Measurements from ENCODE around the gene OLFM4.

OLFM4 gene

DNA sequence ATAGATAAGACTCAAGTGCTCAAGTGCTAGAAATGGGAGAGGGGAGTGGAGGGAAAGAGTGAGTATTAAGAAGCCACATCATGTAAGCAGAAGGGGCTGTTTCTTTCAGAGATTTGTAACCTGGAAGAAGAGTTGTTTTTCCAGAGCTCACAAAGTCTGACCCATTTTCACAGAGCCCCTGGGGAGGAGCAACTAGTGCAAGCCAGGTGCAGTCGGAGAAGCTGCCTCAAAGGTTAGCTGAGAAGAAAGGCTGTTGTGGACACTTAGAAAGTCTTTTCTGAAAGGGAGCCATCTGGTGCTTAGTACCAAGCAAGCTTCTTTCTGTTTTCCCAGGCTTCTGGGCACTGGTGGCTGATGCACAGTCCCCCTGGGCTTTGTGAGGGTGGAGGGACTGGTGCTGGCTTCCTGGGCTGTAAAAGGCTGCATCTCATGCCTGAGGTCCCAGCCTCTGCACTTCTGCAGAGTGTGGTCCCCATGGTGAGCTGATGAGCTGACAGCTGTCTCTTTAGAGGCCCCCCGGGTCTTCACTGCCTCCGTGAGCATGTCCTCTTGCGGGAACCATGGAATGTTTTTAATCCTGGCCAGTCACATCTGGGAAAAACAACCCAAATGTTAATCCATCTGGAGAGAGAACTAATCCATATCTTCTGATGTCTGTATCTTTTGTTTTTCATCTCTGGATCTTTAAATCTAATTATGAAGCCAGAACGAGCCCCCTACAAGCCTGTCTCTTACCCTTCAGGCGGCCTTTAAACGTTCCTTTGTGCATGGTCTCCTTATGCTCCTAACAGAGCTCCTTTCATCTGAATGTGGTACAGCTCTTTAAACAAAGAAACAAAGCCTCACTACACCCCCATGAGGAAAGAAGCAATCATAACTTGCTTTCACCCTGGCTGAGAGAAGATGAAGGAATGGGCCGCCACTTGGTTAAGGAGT, 40.2 kb downstream of the OLFM4 start:
- DNase-seq (ENCODE audit: low read depth) = no peak

DNA sequence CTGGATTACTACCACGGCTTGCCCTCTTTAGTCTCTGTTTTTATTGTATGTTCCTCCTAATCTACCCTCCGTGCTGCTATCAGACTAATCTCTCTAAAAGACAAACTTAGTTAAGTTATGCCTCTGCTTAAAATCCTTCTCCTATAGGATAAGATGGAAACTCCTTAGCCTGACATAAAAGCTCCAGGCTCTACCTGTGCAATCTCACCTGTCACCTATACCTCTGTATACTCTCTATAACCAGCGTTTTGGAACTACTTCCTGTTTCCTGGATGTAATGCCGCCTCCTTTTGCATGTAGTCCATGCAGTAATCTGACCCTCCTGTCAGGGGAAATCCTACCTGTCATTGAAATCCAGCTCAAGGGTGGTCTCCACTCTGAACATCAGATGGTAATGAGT, 41.2 kb downstream of the OLFM4 start:
- DNase-seq (ENCODE audit: low read depth) = no peak

DNA sequence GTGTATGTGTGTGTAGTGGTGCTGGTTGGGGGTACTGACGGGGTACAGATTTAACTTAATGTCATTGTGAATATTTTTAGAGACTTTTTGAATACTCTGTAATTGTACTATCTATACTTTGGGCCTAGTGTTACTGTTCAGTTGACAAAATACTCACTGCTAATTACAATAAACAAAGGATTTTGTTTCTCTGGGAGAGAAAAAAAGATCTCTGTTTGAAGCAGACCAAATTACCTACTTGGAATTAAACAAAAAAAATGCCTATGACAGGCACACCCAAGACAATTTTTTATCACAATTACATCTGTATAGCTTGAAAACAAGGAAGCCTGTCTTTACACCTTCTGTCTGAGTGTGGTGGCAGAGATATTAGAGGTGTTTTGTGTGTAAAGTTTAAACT, 45.1 kb downstream of the OLFM4 start:
- DNase-seq (ENCODE audit: low read depth) = no peak

DNA sequence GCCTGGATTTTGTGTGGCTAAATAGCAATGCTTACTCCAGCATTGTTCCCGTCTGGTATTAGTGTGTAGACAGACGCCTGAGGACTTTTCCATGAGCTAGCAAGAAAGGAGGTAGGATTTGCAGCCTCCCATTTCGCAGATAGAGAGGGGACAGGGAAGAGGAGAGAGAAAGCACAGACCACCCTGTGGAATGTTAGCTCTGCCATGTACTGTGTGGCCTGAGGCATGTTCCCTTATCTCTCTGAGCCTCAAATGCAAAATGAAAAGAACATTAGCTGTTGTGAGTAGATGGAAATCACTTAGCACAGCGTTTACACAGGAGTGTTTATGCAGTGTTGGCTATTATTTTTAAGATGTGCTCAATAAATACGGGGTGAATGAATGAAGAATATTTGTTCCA, 45.5 kb downstream of the OLFM4 start:
- no peak for DNase-seq (ENCODE audit: low read depth)

DNA sequence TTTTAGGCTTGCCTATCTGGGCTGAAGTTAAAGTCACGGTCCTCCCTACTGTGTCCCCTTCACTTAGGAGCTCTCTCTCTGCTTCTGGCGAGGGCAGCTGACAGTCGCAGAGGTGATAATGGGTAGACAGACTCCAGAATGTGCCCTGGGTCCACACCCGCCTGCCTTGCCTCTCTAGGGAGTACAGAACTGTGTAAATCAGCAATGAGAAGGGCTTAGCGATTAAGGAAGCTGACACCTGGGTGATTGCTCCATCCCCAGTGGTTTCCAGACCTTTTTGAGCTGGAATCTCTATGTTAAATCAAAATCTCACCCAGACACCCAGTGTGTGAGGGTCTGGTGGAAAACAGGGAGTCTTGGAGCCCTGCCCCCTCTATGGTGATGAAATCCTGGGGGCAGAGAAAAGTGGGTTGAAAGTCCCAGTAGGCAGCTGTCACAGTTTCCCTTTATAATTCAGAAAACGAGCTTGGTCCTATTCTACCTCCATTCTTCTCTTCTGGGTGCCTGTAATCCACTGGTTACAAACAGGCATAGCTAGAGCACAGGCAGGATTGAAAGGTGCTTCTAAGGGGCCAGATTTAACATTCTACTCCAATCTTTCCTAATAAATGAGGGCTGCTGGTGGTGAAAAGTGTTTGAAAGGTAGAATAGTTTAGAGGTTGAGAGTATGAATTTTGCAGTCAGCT, 46.9 kb downstream of the OLFM4 start:
- DNase-seq (ENCODE audit: low read depth) = no peak

DNA sequence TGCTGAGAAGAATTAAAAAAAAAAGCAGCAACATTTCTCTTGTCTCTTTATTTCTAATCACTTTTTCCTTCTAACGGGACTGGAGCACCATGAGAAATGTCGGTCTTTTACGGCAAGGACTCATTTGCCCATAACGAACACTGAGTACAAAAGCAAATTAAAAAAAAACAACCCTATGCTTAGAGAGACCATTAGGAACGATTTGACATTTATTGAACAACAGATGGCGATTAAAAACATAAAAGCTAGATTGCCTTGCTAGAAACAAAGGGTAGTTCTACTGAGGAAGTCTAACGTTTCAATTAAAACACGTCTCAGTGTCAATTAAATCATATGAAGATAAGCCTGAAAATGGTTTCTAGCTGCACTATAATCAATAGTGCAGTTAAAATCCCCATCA, 51.1 kb downstream of the OLFM4 start:
- DNase-seq (ENCODE audit: low read depth) = no peak

DNA sequence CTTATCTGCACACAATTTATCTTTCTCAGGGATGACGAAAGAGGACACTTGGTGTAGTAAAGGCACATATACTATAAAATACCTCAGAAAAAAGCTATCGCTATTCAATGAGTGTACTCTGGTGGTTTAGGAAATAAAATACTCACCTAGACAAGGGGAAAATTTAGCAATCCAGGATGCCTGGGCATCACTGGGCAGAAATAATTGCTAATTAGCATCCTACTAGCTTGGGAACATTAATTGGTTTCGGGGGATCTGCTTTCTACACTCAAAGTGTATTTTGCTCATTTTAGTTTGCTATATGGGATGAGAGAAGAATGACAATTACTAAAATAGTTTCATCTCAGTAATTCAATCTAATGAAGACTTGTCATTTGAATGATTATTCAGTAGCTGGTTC, 60.3 kb downstream of the OLFM4 start:
- DNase-seq (ENCODE audit: low read depth) = no peak

DNA sequence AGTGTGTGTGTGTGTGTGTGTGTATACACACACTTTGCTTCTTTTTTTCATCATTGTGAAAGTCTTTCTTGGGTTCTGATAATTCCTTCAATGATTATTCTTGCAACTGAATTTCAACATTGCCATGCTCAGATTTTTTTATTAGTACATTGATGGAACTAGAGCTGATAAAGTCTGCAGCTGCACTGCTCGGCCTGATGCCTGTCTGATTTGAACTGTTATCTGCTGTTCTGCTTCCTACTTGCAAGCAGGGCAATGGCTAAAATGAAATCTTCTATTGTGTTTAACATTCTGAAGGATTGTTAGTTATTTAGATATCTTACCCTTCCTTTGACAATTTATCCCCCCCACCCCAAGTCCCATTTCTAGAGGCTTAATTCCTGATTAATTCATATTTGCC, 61.3 kb downstream of the OLFM4 start:
- no peak for DNase-seq (ENCODE audit: low read depth)

DNA sequence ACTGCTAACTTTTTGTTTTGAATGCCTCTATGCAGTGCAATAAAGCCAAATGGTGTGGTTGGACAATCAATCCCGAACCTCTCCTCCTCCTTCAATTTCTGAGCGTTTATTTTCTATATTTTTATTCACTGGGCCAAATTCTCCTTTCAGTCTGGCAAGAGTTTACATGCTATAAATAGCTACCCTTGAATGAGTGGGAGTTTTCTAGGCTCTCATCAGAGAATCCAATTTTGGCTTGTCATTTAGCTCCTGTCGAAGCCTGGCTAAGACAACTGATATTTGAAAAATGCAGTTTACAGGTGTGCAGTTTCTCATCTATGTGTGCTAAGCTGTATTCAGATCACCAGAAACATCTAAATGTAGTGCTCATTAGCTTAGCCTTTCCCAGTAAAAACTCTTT, 61.8 kb downstream of the OLFM4 start:
- no peak for DNase-seq (ENCODE audit: low read depth)

DNA sequence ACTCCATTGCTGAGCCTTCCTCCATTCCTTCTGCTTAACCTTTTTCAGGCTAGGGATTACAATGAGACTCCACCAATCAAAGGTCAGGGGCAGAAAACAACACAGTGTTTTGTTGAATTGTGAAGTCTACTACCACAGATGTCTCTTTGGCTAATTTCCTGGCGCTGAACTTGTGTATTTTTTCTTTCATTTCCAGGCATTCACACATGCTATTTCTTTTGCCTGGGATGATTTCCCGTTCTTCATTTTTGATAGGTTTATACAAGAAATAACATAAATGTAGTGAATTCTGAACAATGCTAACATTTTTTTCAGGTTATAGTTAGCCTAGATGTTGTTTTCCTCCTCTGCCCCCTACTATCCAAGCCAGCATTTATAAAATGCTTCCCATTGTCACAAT, 64.3 kb downstream of the OLFM4 start:
- DNase-seq (ENCODE audit: low read depth) = no peak

DNA sequence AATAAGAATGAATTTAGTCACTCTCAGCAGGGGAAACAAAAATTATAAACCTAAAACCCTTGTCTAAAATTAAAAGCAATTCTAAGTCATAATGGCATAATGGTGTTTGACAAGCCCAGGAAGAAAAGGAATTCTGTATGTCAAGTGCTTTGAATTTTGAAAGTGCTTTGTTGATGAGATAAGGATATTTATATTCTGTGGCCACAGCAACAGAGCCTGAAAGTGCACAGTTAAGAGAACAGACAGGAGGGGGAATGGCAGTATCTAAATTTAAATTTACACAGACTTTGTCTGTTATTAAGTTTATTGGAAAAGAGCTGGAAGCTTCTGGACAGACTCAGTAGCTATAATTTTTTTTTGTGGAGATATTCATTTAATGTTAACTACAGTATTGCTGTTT, 69.8 kb downstream of the OLFM4 start:
- DNase-seq (ENCODE audit: low read depth) = no peak

DNA sequence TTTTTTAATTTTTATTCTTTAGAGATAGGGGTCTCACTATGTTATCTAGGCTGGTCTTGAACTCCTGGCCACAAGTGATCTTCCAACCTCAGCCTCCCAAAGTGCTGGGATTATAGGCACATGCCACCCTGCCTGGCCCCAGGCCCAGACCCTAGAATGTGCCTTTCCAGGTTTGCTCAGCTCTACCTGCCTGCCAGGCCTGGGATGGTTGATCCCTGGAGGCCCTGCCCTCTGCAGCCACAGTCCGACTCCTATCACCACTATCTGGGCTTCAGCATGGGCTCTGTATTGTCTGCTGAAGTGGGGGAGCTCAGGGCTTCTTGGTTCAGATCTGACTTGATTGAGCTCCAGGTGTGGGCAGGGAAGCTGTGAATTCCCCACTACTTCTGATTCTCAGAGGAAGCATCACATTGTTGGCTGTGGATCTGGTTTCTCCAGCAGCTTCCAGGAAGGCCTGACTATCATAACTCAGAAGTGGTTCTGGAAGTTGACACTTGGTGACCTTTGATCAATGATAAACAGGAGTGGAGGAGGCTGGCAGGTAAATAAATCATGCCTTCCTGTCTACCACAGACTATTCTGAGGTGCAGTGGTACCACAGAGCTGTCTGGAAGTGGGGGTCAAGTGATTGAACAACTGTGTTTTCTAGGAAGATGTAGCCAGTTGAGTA, 71.9 kb downstream of the OLFM4 start:
- no peak for DNase-seq (ENCODE audit: low read depth)

Measured in EH (cell line).